Esophagus muscularis mucosa (tissue), 4 donors: Measurements from ENCODE around the gene SLC36A4.
A peak's percentile ranks its signal among the peaks of the same experiment; 100 is the strongest.

Source experiments
- CTCF ChIP-seq, 3 experiments: fragments of 200-600 bp in 2 of 3; fragments of 450-650 bp in 1 of 3; sonication (generic) in 2 of 3; IDR thresholded peaks; one replicate each; pipeline ENCODE4 v1.5.1; 2017 to 2019; ENCODE audit warnings: antibody characterized with exemption in 3 of 3, mild to moderate bottlenecking in 2 of 3, moderate library complexity in 1 of 3
- EP300 ChIP-seq: sonication (generic); formaldehyde crosslinking; IDR thresholded peaks from one replicate; pipeline ENCODE4 v1.6.1; 2017; ENCODE audit warnings: antibody characterized with exemption
- POLR2AphosphoS5 ChIP-seq, 2 donors: sonication (generic); formaldehyde crosslinking; IDR thresholded peaks; one replicate each; pipeline ENCODE4 v1.6.1; 2017; ENCODE audit warnings: antibody characterized with exemption in 2 of 2

DNA sequence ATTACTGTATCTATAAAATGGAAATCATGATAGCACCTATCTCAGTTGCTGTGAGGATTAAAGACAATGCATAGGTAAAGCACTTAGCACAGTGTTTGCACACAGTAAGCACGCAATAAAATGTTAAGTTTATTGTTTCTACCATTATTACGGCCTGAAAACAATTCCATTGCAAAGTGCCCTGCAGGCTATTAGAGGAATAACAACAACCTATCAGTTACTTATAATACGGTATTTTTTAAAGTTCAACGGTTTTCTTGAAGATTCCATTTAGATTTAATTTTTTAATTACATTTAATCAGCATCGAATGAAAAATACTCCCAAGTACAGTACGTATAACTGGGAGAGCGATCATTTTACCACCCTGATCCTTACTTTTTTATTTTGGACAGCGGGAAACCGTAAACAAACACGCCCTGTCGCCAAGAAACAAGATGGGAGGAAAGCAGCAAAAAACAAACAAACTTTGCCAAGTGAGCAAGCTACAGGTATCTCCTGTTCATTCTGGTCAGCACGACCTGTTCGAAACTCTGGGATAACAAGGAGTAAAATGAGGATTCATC, 893 bp downstream of the SLC36A4 start:
- no peak for TF ChIP-seq EP300
- peak in 1 of 3 experiments; percentile 38 for TF ChIP-seq CTCF (IDR thresholded peaks at IDR 0.05)
- no peak for TF ChIP-seq POLR2AphosphoS5 (IDR thresholded peaks at IDR 0.05)
